WTC11 (cell line): ENCODE data around the gene EMC8. TPM values are rescaled to one million over a fixed set of nuclear protein-coding genes. Genes with fewer than 3 reads are reported as not detected.

ENCODE experiments used
- ATAC-seq: fragments of 200-7000 bp; cut with Tn5 transposase; 2 replicates; pipeline ENCODE4 v1.10.0; 2021; ENCODE audit warnings: mild to moderate bottlenecking, moderate library complexity
- CTCF ChIA-PET: fragments of 300-600 bp; sonication (Branson Sonifier 250); formaldehyde crosslinking; loops from one replicate; lab custom pipeline; 2021; ENCODE audit warnings: antibody characterized with exemption; lab: Charles Lee
- POLR2A ChIA-PET: fragments of 350-600 bp; sonication (Branson Sonifier 250); formaldehyde crosslinking; loops from one replicate; lab custom pipeline; 2021; ENCODE audit warnings: antibody characterized with exemption; lab: Charles Lee
- DNase-seq: peaks from one replicate; pipeline ENCODE4 v3.0.0; 2021; ENCODE audit warnings: low spot score
- H3K27ac Mint-ChIP-seq: 2 replicates; pipeline ENCODE4 v1.8.0; 2021; ENCODE audit warnings: mixed read lengths
- H3K27me3 Mint-ChIP-seq: 2 replicates; pipeline ENCODE4 v1.8.0; 2021; ENCODE audit warnings: low read depth, mild to moderate bottlenecking, moderate library complexity, mixed read lengths
- H3K36me3 Mint-ChIP-seq: 2 replicates; pipeline ENCODE4 v1.8.0; 2021; ENCODE audit warnings: mixed read lengths
- H3K4me1 Mint-ChIP-seq: 2 replicates; pipeline ENCODE4 v1.8.0; 2022; ENCODE audit warnings: mixed read lengths
- H3K4me3 Mint-ChIP-seq: 2 replicates; pipeline ENCODE4 v1.8.0; 2021; ENCODE audit warnings: mild to moderate bottlenecking, moderate library complexity, mixed read lengths
- H3K9me3 Mint-ChIP-seq: 2 replicates; pipeline ENCODE4 v1.8.0; 2021; ENCODE audit warnings: mixed read lengths
- CBFB ChIP-seq: sonication (generic); formaldehyde crosslinking; IDR thresholded peaks from 2 replicates; pipeline ENCODE4 v1.8.1; 2022; ENCODE audit warnings: mild to moderate bottlenecking, low read depth, missing genetic modification reagents
- E2F4 ChIP-seq: sonication (generic); formaldehyde crosslinking; IDR thresholded peaks from 2 replicates; pipeline ENCODE4 v1.8.1; 2022; ENCODE audit warnings: low read depth, mild to moderate bottlenecking, moderate library complexity, missing genetic modification reagents, borderline replicate concordance
- ETV6 ChIP-seq: sonication (generic); formaldehyde crosslinking; IDR thresholded peaks from 2 replicates; pipeline ENCODE4 v1.8.1; 2022; ENCODE audit warnings: mild to moderate bottlenecking, missing genetic modification reagents
- FOXP1 ChIP-seq: sonication (generic); formaldehyde crosslinking; IDR thresholded peaks from 2 replicates; pipeline ENCODE4 v1.8.0; 2022; ENCODE audit warnings: missing genetic modification reagents, mild to moderate bottlenecking, moderate library complexity, borderline replicate concordance
- IRF2 ChIP-seq: sonication (generic); formaldehyde crosslinking; IDR thresholded peaks from 2 replicates; pipeline ENCODE4 v1.8.0; 2022; ENCODE audit warnings: low read depth, missing genetic modification reagents, borderline replicate concordance
- MAX ChIP-seq: sonication (generic); formaldehyde crosslinking; IDR thresholded peaks from 2 replicates; pipeline ENCODE4 v1.8.0; 2022; ENCODE audit warnings: mild to moderate bottlenecking, missing genetic modification reagents
- PREB ChIP-seq: sonication (generic); formaldehyde crosslinking; IDR thresholded peaks from 2 replicates; pipeline ENCODE4 v1.8.1; 2022; ENCODE audit warnings: mild to moderate bottlenecking, missing genetic modification reagents, moderate library complexity, borderline replicate concordance
- RELA ChIP-seq: sonication (generic); formaldehyde crosslinking; IDR thresholded peaks from 2 replicates; pipeline ENCODE4 v1.8.1; 2022; ENCODE audit warnings: missing genetic modification reagents, mild to moderate bottlenecking, borderline replicate concordance
- SMAD3 ChIP-seq: sonication (generic); formaldehyde crosslinking; IDR thresholded peaks from 2 replicates; pipeline ENCODE4 v1.8.0; 2022; ENCODE audit warnings: missing genetic modification reagents, mild to moderate bottlenecking, borderline replicate concordance
- SP1 ChIP-seq: sonication (generic); formaldehyde crosslinking; conservative IDR thresholded peaks from 2 replicates; pipeline ENCODE4 v1.8.1; 2022; ENCODE audit warnings: missing genetic modification reagents
- ZNF423 ChIP-seq: fragments of 250-450 bp; sonication (Bioruptor Pico); IDR thresholded peaks from 2 replicates; pipeline ENCODE4 v2.1.2; 2022; ENCODE audit warnings: mild to moderate bottlenecking, moderate library complexity
- ZNF425 ChIP-seq: fragments of 250-450 bp; sonication (Bioruptor Pico); conservative IDR thresholded peaks from 2 replicates; pipeline ENCODE4 v1.9.0; 2021; ENCODE audit warnings: mild to moderate bottlenecking
- ZSCAN18 ChIP-seq: fragments of 250-450 bp; sonication (Bioruptor Pico); IDR thresholded peaks from 2 replicates; pipeline ENCODE4 v2.1.2; 2022; ENCODE audit warnings: mild to moderate bottlenecking, moderate library complexity
- total RNA-seq: library from RNA; stranded (reverse); gene quantifications from 3 replicates; pipeline ENCODE4 v1.2.3, GENCODE V29; 2021

Gene EMC8
- total RNA-seq, 1 experiment from 2014 or later = 55.2 TPM

DNA sequence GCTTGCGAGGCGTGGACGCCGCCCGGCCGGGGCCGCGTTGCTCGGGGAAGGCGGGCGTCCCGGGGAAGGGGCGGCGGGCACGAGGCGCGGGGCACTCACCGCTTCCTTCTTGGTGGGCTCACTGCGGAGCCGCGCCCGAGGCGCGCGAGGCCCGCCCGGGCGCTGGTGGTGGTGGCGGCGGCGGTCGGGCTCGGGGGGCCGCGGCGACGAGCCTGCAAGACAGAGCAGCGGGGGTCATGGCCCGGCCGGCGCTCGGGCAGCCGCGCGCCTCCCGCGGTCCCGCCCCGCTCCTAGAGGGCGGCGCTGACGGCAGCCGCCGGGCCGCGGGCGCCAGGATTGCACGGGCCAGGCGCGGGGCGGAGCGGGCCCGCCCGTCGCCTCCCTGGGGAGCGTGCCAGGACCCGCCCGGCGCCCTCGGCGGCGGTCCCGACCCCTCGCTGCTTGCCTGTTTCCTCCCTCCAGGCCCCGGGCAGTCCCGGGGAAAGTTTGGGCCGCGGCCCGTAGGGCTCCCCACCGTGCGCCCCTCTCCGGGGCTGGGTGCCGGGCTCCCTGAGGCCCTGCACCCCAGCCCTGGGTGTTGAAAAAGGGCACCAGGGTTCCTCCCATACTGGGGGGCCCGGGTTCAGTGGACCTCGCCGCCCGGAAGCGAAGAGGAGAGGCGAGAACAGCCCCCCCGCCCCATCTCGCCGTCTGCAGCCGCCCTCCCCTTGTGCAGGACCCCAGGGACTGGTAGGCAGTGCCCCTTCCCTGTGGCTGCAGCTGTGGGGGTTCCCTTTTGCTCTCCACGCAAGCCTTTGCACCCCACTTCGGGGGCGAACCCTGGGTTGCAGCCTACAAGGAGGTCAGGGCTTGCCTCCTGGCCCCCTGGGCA lies 48.3 kb downstream of the EMC8 start, which contains the start of gene C16orf74 (continued):
- no peak for TF ChIP-seq E2F4 (CRISPR knock-in tag)

- POLR2A ChIA-PET = no interaction called here
- ATAC-seq (peak; percentile 33), DNase-seq (peak; percentile 63)
- Mint-ChIP-seq H3K4me1 (peaks cover 49% of the 10 kb centered on the region), H3K27ac (no peak overlapping the region), H3K27me3 (peaks cover 26% of the 10 kb centered on the region), H3K4me3 (peak overlapping the region; percentile 89), H3K36me3 (no peaks in the 10 kb centered on the region), H3K9me3 (no peaks in the 10 kb centered on the region)
- TF ChIP-seq SP1 (CRISPR knock-in tag) = 0 out of 2 replicates have a peak, but pooled peaks have one; percentile 5
- TF ChIP-seq PREB (CRISPR knock-in tag) = no peak
- TF ChIP-seq MAX (CRISPR knock-in tag) = 0 out of 2 replicates have a peak, but pooled peaks have one; percentile 38
- no peak for TF ChIP-seq CBFB (CRISPR knock-in tag)
- TF ChIP-seq RELA (CRISPR knock-in tag) = no peak
- CTCF ChIA-PET = interaction anchor here (1.0 kb wide), 1 partner anchor 334 kb away, joined by 3 read pairs; no protein-coding TSS in a partner anchor
Observed at GRCh38 chr16:85750146-85750826, 49.1 kb downstream of the EMC8 start.

DNA sequence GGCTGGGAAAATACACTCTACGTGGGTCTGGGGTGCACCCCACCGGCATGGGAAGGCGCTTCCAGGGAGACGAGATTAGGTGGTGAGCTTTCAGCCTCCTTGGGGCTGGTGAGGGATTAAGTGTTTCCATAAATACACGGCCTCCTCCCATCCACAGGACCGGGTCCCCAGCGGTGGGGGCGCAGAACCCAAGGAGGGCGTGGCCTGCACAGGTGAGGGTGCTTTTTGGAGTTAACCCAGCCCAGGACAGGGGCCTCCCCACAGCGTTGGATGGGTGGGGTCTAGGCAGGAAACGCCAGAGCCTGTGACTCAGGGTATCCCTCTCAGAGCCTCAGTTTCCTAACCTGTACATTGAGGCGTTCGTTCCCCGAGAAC lies 49.6 kb downstream of the EMC8 start:
- ATAC-seq (peak; percentile 10), DNase-seq (no peak)
- peak overlapping the region; percentile 89 for H3K4me3 Mint-ChIP-seq
- no peaks in the 10 kb centered on the region for H3K9me3 Mint-ChIP-seq
- peaks cover 26% of the 10 kb centered on the region for H3K27me3 Mint-ChIP-seq
- H3K36me3 Mint-ChIP-seq = no peaks in the 10 kb centered on the region
- H3K27ac Mint-ChIP-seq = no peak overlapping the region
- ChIA-PET CTCF (interaction anchor here (1.0 kb wide), 1 partner anchor 334 kb away, joined by 3 read pairs; no protein-coding TSS in a partner anchor), POLR2A (no interaction called here)
- H3K4me1 Mint-ChIP-seq = peaks cover 49% of the 10 kb centered on the region
- TF ChIP-seq ETV6 (CRISPR knock-in tag) (no peak), FOXP1 (CRISPR knock-in tag) (0 out of 2 replicates have a peak, but pooled peaks have one; percentile 39), SP1 (CRISPR knock-in tag) (peak; percentile 44; the same call in 1 of the 2 replicates)

DNA sequence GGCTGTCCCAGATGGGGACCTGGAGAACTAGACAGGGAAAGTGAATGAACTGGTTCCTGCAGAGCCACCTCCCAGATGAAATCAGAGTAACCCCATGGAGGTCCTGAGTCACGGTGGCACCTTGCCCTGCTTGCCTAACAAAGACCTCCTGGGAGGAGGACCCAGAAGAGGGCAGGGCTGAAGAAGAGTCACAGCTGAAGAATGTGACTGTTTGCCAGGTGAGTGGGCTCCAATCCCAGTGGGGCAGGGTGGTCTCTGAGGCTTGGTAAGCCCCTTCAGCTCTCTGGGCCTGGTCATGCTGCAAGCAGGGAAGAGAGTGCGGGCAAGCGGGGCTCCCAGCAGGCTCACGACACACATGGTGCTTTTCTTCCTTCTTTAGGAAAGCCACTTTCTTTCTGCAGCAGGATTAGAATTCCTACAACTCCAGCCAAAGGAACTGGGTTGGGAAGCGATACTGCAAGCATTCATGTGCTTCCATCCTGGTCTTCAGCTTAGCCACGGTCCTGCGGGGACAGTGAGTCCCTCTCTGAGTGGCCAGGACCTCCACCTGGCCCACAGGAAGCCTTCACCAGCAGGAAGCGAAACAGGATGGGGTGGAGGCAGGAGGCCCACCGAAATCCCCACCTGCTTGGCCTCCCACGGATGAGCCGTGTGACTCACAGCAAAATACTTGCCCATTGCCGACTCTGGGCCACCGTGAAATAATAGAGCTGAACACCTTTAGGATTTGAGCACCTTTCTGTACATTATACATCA lies 52.7 kb downstream of the EMC8 start:
- POLR2A ChIA-PET = no interaction called here
- peaks cover 27% of the 10 kb centered on the region for H3K4me1 Mint-ChIP-seq
- TF ChIP-seq IRF2 (CRISPR knock-in tag) (no peak), ZSCAN18 (CRISPR knock-in tag) (no peak), ZNF423 (CRISPR knock-in tag) (peak; percentile 80), SMAD3 (CRISPR knock-in tag) (no peak), ZNF425 (no peak)
- TF ChIP-seq, all 79 proteins: peak for 1
- no peaks in the 10 kb centered on the region for H3K9me3 Mint-ChIP-seq
- ATAC-seq = no peak; the same call in 1 of the 2 replicates
- peak overlapping the region; percentile 16; the same call in 1 of the 2 replicates for H3K27ac Mint-ChIP-seq
- DNase-seq = no peak
- no peak overlapping the region for H3K4me3 Mint-ChIP-seq
- peaks cover 12% of the 10 kb centered on the region for H3K27me3 Mint-ChIP-seq
- H3K36me3 Mint-ChIP-seq = no peaks in the 10 kb centered on the region
- CTCF ChIA-PET = interaction anchor here (0.6 to 1.0 kb wide), 2 partner anchors 31 to 130 kb away, joined by 3 to 6 read pairs; no protein-coding TSS in a partner anchor
